ENCODE measurements around the gene UCK2.

The UCK2 gene

DNA sequence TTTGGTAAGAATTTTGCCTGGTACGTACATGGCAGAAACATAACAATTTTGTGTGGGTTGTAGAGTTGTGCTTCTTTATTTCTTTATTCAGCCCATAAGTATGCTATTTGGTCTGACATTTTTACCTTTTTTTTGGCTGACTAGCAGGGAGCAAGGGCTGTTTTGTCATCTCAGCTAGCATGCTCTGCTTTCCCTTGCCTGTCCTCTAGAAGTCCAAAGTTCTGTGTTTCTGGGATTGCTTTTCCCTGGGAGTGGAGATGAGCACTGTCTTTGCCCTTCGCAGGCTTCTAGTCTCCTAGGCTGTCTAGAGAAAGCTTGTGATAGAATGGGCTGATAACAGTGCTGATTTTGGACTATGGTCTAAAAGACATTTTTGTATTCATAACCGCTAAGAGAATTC lies 7.5 kb downstream of the UCK2 start:
- DNase-seq, result no peak

- DNase-seq, result no peak
These were observed 9.5 kb downstream of the UCK2 start for GRCh38 chr1:165836664-165837482.

DNA sequence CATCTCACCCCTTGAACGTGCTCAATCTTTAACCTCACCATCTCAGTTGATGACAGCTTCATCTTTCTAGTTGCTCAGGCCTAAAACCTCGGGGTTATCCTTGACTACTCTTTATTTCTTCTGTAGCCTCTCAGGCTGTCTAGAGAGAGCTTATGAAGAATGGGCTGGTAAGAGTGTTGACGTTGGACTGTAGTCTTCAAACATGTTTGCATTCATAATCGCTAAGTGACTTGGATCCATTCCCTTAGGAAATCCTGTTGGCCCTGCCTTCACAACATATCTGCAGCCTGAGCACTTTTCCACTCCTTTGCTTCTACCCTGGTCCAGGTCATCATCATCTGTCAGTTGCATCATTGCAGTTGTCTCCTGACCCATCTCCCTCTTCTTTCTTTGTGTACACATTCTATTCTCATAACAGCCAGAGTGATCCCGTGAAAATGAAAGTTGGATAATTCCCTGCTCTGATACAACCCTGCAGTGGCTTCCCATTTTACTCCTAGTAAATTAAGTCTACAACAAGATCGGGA lies 10.5 kb downstream of the UCK2 start:
- DNase-seq, result no peak

DNA sequence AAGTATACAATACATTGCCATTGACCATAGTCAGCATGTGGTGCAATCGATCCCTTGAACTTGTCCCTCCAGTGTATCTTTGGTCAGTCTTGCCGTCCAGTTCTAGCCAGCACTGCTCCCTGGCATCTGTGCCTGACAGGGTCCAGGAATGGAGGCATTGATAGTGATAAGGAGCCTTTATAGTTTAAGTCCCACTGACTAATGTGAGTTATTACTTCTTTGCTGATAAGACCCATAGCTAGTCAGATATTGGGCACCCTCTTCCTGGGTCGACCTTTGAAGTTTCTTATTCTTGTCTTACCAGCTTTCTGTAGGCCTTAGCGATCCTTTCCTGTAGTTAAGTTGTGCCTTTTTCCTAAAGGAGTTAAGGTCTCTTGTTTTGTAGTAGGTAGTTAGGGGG lies 13.0 kb downstream of the UCK2 start:
- no peak for DNase-seq

GRCh38 chr1:165841582-165842017 lies 14.2 kb downstream of the UCK2 start:
- no peak for DNase-seq

- DNase-seq, result no peak
These were observed 14.7 kb downstream of the UCK2 start for GRCh38 chr1:165842023-165842670.

DNA sequence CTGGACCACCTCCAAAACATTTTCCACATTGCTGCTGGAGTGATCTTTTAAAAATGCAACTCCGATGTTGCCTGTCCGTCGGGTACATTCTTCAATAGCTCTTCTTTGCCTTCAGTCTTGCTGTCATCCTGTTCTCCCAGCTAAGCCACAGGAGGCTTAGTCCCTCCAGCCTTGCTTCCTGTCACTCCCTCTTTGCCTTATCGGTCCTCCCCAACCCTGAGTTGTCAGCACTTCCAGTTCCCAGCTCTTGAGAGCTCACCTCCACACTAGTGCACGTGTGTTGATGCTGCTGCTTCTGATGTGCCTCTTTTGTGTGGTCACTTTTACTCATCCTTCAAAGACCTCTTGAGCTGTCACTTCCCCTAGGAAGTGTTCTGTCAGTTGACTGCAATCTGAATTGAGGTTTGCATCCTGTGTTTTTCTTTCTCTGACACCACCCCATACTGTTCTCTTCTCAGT lies 15.3 kb downstream of the UCK2 start:
- peak; percentile 12 for DNase-seq

DNA sequence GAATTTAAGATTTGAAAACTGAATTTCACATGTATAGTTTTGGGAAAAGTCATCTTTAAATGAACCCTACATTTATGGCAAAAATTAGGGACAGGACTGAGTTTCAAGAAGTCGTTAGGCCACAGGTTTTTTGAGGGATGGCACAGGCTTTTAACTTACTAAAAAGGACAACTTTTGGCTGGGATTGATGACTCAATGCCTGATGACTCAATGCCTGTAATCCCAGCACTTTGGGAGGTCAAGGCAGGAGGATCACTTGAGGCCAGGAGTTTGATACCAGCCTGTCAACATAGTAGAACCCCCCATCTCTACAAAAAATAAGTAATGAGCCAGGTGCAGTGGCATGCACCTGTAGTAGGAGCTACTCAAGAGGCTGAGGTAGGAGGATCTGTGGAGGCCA lies 15.9 kb downstream of the UCK2 start:
- DNase-seq, result no peak

DNA sequence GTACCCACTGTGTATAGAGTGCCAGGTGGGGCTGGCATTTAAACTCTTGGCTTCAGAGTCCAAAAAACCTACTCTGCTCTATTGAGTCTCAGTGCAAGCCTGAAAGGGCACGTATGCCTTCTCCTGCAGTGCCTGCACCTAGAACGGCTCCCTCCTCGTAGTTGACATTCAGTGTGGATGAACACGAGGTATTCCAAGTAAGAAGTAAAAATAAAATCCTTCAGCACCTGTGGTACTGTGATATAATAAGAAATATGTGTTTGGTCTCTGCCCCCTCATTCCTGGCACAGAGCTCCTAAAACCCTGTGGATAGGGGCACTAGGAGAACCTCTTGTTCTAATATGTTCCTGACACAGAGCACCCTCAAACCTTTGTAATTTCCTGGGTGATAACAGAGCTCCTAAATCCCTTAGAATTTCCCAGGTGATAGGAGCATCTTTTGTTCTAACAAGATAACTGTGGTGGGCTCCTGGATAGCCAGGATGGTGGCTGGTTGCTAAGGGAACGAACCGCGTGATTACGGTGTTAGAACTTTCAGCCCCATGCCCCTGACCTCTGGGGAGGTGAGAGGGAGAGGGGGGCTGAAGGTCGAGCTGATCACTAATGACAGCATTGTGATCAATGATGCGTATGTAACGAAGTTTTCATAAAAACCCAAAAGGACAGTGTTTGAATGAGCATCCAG lies 16.8 kb downstream of the UCK2 start:
- no peak for DNase-seq

DNA sequence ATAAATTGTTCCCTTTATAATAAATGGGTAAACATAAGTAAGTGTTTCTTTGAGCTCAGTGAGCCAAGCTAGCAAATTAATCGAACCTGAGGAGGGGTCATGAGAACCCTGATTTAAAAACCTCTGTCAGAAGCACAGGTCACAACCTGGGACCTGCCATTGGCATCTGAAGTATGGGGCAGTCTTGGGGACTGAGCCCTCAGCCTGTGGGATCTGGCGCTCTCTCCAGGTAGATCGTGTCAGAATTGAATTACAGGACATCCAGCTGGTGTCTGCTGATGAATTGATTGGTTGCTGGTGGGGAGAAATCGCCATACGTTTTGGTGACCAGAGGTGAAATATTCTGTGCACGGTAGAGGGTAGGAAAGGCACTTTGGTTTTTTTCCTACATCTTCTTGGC lies 17.5 kb downstream of the UCK2 start:
- DNase-seq, result no peak

DNA sequence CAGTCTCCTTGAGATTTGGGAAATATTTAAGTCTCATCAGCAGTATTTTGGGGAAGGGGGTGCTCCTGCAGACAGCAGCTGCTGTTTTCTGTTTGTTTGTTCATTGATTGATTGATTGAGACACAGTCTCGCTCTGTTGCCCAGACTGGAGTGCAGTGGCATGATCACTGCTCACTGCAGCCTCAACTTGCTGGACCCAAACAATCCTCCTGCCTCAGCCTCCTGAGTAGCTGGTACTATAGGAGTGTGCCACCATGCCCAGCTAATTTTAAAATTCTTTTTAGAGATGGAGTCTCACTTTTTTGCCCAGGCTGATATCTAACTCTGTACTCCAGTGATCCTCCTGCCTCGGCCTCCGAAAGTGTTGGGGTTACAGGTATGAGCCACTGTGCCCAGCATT lies 18.2 kb downstream of the UCK2 start:
- no peak for DNase-seq

DNA sequence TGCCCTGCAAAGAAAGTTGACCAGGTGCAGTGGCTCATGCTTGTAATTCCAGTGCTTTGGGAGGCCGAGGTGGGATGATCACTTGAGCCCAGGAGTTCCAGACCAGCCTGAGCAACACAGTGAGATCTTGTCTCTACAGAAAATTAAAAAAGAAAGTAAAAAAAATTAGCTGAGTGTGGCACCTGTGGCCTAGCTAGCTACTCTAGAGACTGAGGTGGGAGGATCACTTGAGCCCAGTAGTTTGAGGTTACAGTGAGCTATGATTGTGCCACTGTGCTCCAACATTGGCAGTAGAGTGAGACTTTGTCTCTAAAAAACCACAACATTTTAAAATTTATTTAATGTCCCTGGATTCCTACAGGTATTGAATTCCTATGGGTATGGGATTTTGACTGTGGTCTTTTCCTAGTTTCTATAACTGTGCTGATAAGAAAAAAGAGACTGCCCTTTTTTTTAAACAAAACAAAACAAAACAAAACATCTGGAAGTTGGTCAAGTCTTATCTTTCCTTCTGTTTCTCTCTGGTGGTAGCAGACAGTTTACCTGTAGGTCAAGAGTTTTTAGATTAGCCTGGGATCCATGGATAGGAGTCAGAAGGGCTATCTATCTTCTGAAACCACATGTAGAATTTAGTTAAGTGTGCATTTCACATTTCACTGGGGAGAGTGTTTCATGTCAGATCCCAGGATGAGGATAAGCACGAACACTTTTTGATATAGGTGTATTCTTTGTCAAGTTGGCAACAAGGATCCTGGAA lies 18.8 kb downstream of the UCK2 start:
- DNase-seq, result no peak

DNA sequence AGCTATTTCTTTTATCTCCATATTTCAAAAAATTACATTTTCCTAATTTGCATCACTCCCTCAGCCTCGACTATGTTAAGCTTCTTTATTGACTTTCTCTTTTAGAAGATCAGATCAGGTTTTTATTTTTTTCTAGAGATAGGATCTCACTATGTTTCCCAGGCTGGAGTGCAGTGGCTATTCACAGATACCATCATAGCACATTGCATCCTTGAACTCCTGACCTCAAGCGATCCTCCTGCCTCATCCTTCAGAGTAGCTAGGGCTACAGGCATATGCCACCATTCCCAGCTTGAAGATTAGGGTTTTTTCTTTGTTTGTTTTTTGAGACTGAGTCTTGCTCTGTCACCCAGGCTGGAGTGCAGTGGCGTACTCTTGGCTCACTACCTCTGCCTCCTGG lies 20.1 kb downstream of the UCK2 start:
- no peak for DNase-seq

- no peak for DNase-seq
These were observed 22.1 kb downstream of the UCK2 start for GRCh38 chr1:165849353-165850133.

- DNase-seq, result no peak
These were observed 23.7 kb downstream of the UCK2 start for GRCh38 chr1:165851034-165851658.

- DNase-seq, result no peak
These were observed 25.5 kb downstream of the UCK2 start for GRCh38 chr1:165852871-165853270.

- DNase-seq, result no peak
These were observed 26.2 kb downstream of the UCK2 start for GRCh38 chr1:165853528-165854075.

DNA sequence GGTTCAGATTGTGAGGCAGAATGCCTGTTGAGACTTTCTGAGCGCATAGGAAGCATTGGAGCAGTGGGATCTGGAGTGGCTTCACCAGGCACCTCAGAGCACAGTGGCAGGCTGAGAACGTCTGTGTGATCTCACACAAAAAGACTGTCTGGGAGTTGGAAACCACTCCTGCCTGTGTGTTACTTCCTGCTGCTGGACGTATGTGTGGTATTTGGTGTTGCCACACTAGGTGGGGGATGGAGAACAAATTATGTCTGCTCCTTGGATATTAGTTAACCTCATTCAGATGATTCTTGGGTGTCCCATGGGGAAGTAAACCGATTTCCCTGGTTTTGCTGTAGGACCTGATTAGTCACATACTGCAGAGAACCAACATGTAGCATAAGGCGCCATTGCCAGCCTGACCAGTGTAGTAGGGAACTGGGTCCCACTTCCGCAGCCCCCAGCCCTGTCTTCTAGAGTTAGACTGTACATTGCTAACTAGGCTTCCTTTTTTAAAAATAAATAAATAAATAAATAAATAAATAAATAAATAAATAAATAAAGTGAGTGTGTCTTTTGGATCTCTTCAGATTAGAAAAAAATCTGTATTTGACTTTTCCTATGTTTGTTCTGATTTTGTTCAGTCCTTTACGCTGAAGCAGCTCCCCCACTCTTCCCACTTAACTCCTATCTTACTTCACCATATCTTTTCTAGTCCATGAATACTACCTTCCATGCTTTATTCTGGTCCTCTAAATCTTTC lies 26.9 kb downstream of the UCK2 start:
- no peak for DNase-seq

DNA sequence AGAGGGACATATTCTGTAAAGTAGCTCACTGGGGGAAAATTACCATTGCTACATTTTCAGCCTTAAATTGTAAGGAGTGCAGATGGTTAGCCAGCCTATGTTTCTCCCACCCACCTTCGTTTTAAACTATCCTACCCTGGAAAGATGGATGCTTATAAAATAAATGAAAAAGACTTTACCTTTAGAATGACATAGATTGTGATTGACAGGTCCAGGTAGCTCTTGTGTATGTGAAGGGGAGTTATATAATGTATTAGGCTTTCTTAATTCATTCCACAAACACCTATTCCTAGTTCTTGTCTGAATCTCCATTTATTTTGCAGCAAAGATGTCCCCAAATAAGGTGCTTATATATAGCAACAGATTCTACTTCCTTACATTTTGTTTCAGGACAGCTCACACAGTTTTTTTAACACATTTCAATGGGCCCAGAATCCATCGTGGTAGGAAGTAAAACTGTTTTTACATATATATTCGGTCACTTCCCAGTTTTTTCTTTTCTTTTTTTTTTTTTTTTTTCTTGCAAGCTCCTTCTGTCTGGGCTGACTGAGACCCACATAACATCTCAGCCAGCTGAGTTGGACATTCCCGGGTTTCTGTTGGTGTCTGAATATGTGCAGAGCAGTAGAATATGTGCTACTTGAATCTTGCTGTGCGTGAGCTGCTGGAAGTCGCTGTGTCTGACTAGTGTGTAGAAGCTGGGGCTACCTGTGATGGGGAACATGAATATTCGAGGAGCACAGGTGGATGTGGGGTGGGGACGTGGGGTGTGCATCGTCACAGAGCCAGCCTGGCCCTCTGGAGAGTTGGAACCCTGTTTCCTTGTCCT lies 27.8 kb downstream of the UCK2 start:
- no peak for DNase-seq

Data from CD4-positive, alpha-beta T cell treated with Interleukin-17A for 4 hours (primary cell).